Glutamatergic neuron (in vitro differentiated cells): Measurements from ENCODE around the gene C5orf15. TPM values are rescaled to one million over a fixed set of nuclear protein-coding genes. Genes with fewer than 3 reads are reported as not detected.

ENCODE experiments used
- DNase-seq: peaks from one replicate; pipeline ENCODE4 v3.0.0; 2022
- H3K27ac Mint-ChIP-seq: one replicate; pipeline ENCODE4 v1.8.0; 2020; ENCODE audit warnings: mild to moderate bottlenecking, mixed read lengths, inconsistent platforms; ENCODE audit not compliant: unreplicated experiment
- H3K27me3 Mint-ChIP-seq: one replicate; pipeline ENCODE4 v1.8.0; 2020; ENCODE audit warnings: mild to moderate bottlenecking, moderate library complexity, mixed read lengths, inconsistent platforms; ENCODE audit not compliant: unreplicated experiment
- H3K36me3 Mint-ChIP-seq: one replicate; pipeline ENCODE4 v1.8.0; 2020; ENCODE audit warnings: mild to moderate bottlenecking, mixed read lengths, inconsistent platforms; ENCODE audit not compliant: unreplicated experiment
- H3K4me1 Mint-ChIP-seq: one replicate; pipeline ENCODE4 v1.8.0; 2020; ENCODE audit warnings: mild to moderate bottlenecking, low read depth, mixed read lengths, inconsistent platforms; ENCODE audit not compliant: unreplicated experiment
- H3K4me3 Mint-ChIP-seq: one replicate; pipeline ENCODE4 v1.8.0; 2020; ENCODE audit warnings: mild to moderate bottlenecking, mixed read lengths, inconsistent platforms; ENCODE audit not compliant: unreplicated experiment
- H3K9me3 Mint-ChIP-seq: one replicate; pipeline ENCODE4 v1.8.0; 2020; ENCODE audit warnings: mild to moderate bottlenecking, moderate library complexity, mixed read lengths, inconsistent platforms; ENCODE audit not compliant: unreplicated experiment
- total RNA-seq: library from RNA; stranded (reverse); fragmentation: NEBNext Ultra II Directional; extraction: Animal tissue kit (Norgen Biotek cat#: 25700); gene quantifications from one replicate; pipeline ENCODE4 v1.2.1, GENCODE V29; 2021; ENCODE audit not compliant: unreplicated experiment
- TF ChIP-seq, protein P1 (sequence below): fragments of 200-600 bp; sonication (generic); IDR thresholded peaks from one replicate; pipeline ENCODE4 v1.5.0; 2021; ENCODE audit not compliant: partially characterized antibody, unreplicated experiment

C5orf15 gene
- total RNA-seq, 1 donor from 2014 or later, result 35.7 TPM

DNA sequence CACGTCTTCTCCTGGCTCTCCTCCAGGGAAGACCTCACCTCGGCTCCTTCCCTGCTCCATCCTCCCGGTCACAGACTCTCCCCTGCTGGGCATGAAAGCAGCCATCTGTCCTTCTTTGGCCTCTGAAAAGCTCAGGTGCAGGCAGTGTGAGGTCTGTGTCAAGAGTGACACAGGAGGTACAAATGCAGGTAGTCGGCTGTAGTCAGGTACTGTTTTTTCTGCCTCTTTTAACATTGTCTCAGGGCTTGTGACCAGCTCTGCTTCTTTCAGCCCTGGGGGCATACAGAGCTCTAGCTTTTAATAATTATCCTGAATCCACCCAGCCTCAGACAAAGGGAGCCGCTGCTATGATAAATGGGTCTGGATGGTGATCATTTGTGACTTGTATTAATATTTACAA, 46.4 kb downstream of the C5orf15 start:
- Mint-ChIP-seq H3K36me3 (no peaks in the 10 kb centered on the region), H3K4me1 (peaks cover 30% of the 10 kb centered on the region), H3K9me3 (peaks cover 9% of the 10 kb centered on the region), H3K4me3 (peak overlapping the region; percentile 57), H3K27ac (peak overlapping the region; percentile 70), H3K27me3 (peaks cover 2% of the 10 kb centered on the region)
- DNase-seq, result no peak
- TF ChIP-seq, protein P1, sequence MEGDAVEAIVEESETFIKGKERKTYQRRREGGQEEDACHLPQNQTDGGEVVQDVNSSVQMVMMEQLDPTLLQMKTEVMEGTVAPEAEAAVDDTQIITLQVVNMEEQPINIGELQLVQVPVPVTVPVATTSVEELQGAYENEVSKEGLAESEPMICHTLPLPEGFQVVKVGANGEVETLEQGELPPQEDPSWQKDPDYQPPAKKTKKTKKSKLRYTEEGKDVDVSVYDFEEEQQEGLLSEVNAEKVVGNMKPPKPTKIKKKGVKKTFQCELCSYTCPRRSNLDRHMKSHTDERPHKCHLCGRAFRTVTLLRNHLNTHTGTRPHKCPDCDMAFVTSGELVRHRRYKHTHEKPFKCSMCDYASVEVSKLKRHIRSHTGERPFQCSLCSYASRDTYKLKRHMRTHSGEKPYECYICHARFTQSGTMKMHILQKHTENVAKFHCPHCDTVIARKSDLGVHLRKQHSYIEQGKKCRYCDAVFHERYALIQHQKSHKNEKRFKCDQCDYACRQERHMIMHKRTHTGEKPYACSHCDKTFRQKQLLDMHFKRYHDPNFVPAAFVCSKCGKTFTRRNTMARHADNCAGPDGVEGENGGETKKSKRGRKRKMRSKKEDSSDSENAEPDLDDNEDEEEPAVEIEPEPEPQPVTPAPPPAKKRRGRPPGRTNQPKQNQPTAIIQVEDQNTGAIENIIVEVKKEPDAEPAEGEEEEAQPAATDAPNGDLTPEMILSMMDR, result no peak

DNA sequence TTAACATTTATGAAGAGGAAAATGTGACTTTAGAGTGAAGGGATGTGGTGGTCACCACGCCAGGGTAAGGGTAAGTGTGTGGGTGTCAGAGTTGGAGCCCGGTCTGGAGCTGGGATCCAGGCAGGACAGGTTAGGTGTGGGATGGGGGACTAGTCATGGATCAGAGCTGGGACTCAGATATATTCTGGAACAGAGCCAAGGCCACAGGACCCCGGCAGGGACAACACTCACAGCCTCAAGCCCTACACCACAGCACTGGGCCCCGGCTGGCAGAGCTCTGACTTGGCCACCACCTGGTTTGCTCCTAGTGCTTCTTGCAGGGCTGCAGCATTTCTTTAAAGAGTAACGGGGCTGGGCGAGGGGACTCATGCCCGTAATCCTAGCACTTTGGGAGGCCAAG, 47.4 kb downstream of the C5orf15 start:
- no peak for DNase-seq
- TF ChIP-seq, protein P1, result no peak
- Mint-ChIP-seq H3K4me1 (peaks cover 25% of the 10 kb centered on the region), H3K36me3 (no peaks in the 10 kb centered on the region), H3K4me3 (no peak overlapping the region), H3K9me3 (peaks cover 9% of the 10 kb centered on the region), H3K27ac (no peak overlapping the region), H3K27me3 (peaks cover 2% of the 10 kb centered on the region)

DNA sequence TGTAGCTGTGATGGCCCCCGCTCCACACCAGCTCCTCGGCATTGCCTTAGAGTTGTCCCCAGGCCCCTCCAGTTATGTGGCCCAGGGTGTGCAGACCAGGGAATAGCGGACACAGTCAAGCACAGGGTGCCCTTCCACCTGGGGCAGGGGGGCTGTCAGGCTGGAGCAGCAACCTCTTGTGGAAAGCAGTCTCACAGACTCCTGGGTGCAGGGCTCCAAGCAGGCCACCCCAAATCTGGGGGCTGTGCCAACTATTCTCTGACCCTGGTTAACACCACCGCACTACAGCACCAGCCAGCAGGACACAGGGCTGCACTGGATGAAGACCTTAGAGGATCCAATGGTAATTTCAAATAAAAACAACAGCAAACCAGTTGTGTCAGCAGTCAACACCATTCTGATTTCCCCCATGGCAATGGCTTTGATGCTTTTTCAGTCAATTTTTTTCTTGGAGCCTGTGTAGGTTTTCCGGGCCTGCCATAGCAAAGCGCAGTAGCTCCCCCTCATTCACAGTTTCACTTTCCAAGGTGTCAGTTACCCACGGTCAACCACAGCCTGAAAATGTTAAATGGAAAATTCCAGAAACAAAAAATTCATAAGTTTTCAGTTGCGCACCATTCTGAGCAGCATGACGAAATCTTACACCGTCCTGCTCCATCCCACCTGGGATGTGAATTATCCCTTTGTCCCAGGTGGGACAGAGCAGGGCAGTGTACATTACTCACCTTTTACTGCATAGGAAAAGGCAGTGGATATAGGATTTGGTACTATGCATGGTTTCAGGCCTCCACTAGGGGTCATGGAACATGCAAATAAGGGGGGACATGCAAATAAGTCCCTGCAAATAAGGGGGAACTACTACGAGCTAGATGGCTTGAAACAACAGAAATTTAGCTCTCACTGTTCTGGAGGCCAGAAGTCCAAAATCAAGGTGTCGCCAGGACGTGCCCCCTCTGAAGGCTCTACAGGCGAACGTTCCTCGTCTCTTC, 49.0 kb downstream of the C5orf15 start:
- Mint-ChIP-seq H3K4me3 (no peak overlapping the region), H3K9me3 (peaks cover 9% of the 10 kb centered on the region), H3K27ac (no peak overlapping the region), H3K27me3 (no peaks in the 10 kb centered on the region), H3K4me1 (peaks cover 23% of the 10 kb centered on the region), H3K36me3 (no peaks in the 10 kb centered on the region)
- DNase-seq, result no peak
- TF ChIP-seq, protein P1, result no peak

DNA sequence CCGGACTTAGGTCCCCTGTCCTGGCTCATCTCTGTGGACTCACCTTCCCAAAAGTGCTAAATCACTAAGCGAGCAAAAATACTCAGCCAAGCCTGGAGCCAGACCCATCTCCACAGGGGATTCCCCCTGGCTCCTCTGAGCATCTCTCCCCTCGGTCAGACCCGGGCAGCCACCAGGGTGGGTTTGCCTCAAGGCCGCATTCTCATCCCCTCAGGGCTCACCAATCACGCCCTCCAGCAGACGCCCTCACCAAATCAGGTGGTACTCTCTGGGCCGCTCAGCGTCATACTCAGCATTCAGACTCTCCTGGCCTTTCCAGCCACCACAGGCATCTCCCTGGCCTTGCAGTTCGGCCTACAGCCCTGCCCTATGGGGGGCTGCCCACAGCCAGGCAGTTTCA, 49.7 kb downstream of the C5orf15 start:
- DNase-seq, result no peak
- H3K4me3 Mint-ChIP-seq, result no peak overlapping the region
- H3K27ac Mint-ChIP-seq, result peak overlapping the region; percentile 3
- peaks cover 9% of the 10 kb centered on the region for H3K9me3 Mint-ChIP-seq
- H3K27me3 Mint-ChIP-seq, result no peaks in the 10 kb centered on the region
- H3K4me1 Mint-ChIP-seq, result peaks cover 18% of the 10 kb centered on the region
- TF ChIP-seq, protein P1, result no peak
- H3K36me3 Mint-ChIP-seq, result no peaks in the 10 kb centered on the region

DNA sequence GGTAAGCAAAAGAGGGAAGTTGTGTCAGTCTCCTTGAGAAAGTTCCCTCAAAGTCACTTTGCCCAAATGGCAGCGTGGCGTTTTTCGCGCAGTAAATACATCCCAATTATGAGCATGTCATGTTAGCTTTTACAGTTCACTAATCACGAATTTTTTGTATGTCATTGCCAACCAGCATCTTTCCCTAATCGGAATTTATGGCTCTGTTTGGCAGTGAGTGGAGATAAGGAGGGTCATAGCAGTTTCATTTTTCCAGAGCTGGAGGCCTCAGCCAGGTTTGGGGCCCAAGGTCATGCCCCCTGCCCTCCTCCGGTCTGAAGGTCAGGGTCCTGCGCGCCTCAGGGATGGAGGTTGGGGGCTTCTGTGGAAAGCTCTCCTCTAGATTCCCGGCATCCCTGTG, 50.1 kb downstream of the C5orf15 start:
- Mint-ChIP-seq H3K36me3 (no peaks in the 10 kb centered on the region), H3K4me3 (no peak overlapping the region), H3K27me3 (no peaks in the 10 kb centered on the region), H3K9me3 (peaks cover 9% of the 10 kb centered on the region), H3K27ac (no peak overlapping the region), H3K4me1 (peaks cover 18% of the 10 kb centered on the region)
- no peak for DNase-seq
- TF ChIP-seq, protein P1, result no peak
